ENCODE data around the gene LRFN2.

LRFN2 gene

GRCh38 chr6:40541556-40542174 is 45.5 kb downstream of the LRFN2 start:
- no peak for DNase-seq

GRCh38 chr6:40540790-40541189 is 46.4 kb downstream of the LRFN2 start:
- DNase-seq: no peak

- no peak for DNase-seq
These were observed 47.3 kb downstream of the LRFN2 start for GRCh38 chr6:40539853-40540252.

- DNase-seq: no peak
These were observed 48.6 kb downstream of the LRFN2 start for GRCh38 chr6:40538556-40538955.

- no peak for DNase-seq
These were observed 49.7 kb downstream of the LRFN2 start for GRCh38 chr6:40537446-40537845.

GRCh38 chr6:40536442-40536841 is 50.7 kb downstream of the LRFN2 start:
- no peak for DNase-seq

GRCh38 chr6:40535819-40536380 is 51.3 kb downstream of the LRFN2 start:
- no peak for DNase-seq

- DNase-seq: no peak
These were observed 51.9 kb downstream of the LRFN2 start for GRCh38 chr6:40535110-40535818.

- DNase-seq: no peak
These were observed 54.7 kb downstream of the LRFN2 start for GRCh38 chr6:40532349-40533000.

GRCh38 chr6:40529919-40530318 is 57.2 kb downstream of the LRFN2 start:
- no peak for DNase-seq

GRCh38 chr6:40529040-40529439 is 58.1 kb downstream of the LRFN2 start:
- no peak for DNase-seq

- DNase-seq: no peak
These were observed 59.1 kb downstream of the LRFN2 start for GRCh38 chr6:40528051-40528450.

- DNase-seq: no peak
These were observed 61.1 kb downstream of the LRFN2 start for GRCh38 chr6:40526036-40526435.

- DNase-seq: no peak
These were observed 62.2 kb downstream of the LRFN2 start for GRCh38 chr6:40524797-40525585.

GRCh38 chr6:40523505-40524172 is 63.5 kb downstream of the LRFN2 start:
- no peak for DNase-seq

GRCh38 chr6:40521496-40521895 is 65.7 kb downstream of the LRFN2 start:
- no peak for DNase-seq

- DNase-seq: no peak
These were observed 66.5 kb downstream of the LRFN2 start for GRCh38 chr6:40520678-40521077.

GRCh38 chr6:40520084-40520483 is 67.1 kb downstream of the LRFN2 start:
- DNase-seq: no peak

GRCh38 chr6:40517654-40518053 is 69.5 kb downstream of the LRFN2 start:
- no peak for DNase-seq

GRCh38 chr6:40516429-40516828 is 70.7 kb downstream of the LRFN2 start:
- no peak for DNase-seq

- DNase-seq: no peak
These were observed 74.8 kb downstream of the LRFN2 start for GRCh38 chr6:40512340-40512739.

- no peak for DNase-seq
These were observed 75.3 kb downstream of the LRFN2 start for GRCh38 chr6:40511884-40512283.

- no peak for DNase-seq
These were observed 76.7 kb downstream of the LRFN2 start for GRCh38 chr6:40510442-40510841.

All from HCEC 1CT (cell line).